ENCODE results near the gene PIK3CB.

- TF ChIP-seq CTCF (IDR thresholded peaks at IDR 0.05) = no peak
- no peak for TF ChIP-seq POLR2A (IDR thresholded peaks at IDR 0.05)
- TF ChIP-seq POLR2AphosphoS5 (IDR thresholded peaks at IDR 0.05) = no peak
These were observed 52.0 kb downstream of the PIK3CB start for GRCh38 chr3:138782755-138783154.

Data from prostate gland (tissue), 2 donors.